OCI-LY7 (cell line): Measurements from ENCODE around the gene IMMP2L.

Experiments
- EZH2phosphoT487 ChIP-seq: fragments of 200-600 bp; sonication (generic); IDR thresholded peaks from 2 replicates; pipeline ENCODE4 v1.6.1; 2018; ENCODE audit warnings: low read depth, borderline replicate concordance, mild to moderate bottlenecking, mixed run types, antibody characterized with exemption, low read length, moderate library complexity, mixed read lengths
- TF ChIP-seq, protein P1 (sequence below): fragments of 200-600 bp; sonication (generic); conservative IDR thresholded peaks from 2 replicates; pipeline ENCODE4 v1.5.1; 2014; ENCODE audit warnings: mild to moderate bottlenecking, antibody characterized with exemption, low read length, moderate library complexity, mixed read lengths

DNA sequence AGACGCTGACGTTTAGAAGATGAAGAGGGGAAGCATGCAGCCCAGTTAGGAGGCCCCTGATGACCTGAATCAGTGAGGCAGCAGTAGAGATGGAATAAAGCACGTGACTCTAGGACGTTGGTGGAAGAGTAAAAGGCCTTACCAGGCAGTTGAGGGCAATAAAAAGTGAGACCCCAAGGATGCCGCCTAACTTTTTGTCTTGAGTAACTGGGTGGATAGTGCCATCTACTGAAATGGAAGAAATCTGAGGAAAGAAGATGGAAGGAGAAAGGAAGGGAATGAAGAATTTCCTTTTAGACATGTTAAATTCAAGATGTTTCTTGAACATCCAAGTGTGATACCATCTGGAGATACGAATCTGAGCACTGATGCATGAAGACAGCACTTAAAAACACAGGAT, 691.4 kb downstream of the IMMP2L start:
- TF ChIP-seq, protein P1, sequence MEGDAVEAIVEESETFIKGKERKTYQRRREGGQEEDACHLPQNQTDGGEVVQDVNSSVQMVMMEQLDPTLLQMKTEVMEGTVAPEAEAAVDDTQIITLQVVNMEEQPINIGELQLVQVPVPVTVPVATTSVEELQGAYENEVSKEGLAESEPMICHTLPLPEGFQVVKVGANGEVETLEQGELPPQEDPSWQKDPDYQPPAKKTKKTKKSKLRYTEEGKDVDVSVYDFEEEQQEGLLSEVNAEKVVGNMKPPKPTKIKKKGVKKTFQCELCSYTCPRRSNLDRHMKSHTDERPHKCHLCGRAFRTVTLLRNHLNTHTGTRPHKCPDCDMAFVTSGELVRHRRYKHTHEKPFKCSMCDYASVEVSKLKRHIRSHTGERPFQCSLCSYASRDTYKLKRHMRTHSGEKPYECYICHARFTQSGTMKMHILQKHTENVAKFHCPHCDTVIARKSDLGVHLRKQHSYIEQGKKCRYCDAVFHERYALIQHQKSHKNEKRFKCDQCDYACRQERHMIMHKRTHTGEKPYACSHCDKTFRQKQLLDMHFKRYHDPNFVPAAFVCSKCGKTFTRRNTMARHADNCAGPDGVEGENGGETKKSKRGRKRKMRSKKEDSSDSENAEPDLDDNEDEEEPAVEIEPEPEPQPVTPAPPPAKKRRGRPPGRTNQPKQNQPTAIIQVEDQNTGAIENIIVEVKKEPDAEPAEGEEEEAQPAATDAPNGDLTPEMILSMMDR: no peak
- no peak for TF ChIP-seq EZH2phosphoT487
